ENCODE results near the gene C5.
A peak's percentile ranks its signal among the peaks of the same experiment; 100 is the strongest.
"Not testable (repeated sequence)": the region's sequence is repeated elsewhere in the genome, so short reads cannot be mapped to it uniquely, and the experiment has no call there.

C5 gene

GRCh38 chr9:121050128-121050988, at the start of gene C5:
TSS of gene C5 (minus strand) at chr9:121050275. CDS start at chr9:121050246, 29 bp downstream.
- DNase-seq (ENCODE audit: low read depth): no peak

- DNase-seq (ENCODE audit: low read depth): no peak
These were observed 48.6 kb upstream of the C5 start for GRCh38 chr9:121098567-121099198.

GRCh38 chr9:121095057-121095456, 45.0 kb upstream of the C5 start:
- no peak for DNase-seq (ENCODE audit: low read depth)

GRCh38 chr9:121090743-121091142, 40.7 kb upstream of the C5 start:
- DNase-seq (ENCODE audit: low read depth): not testable (repeated sequence)

- DNase-seq (ENCODE audit: low read depth): no peak
These were observed 38.5 kb upstream of the C5 start for GRCh38 chr9:121088576-121088975.

GRCh38 chr9:121085661-121086060, 35.6 kb upstream of the C5 start:
- DNase-seq (ENCODE audit: low read depth): peak; percentile 2

- DNase-seq (ENCODE audit: low read depth): no peak
These were observed 32.0 kb upstream of the C5 start for GRCh38 chr9:121082075-121082474.

GRCh38 chr9:121075251-121076036, 25.4 kb upstream of the C5 start:
- no peak for DNase-seq (ENCODE audit: low read depth)

- peak; percentile 85 for DNase-seq (ENCODE audit: low read depth)
These were observed 24.5 kb upstream of the C5 start, which contains the start of gene CNTRL for GRCh38 chr9:121074370-121075250. TSS of gene CNTRL (plus strand) at chr9:121074955. CDS start at chr9:121088327, 13,372 bp downstream.

- peak; percentile 92 for DNase-seq (ENCODE audit: low read depth)
These were observed 23.0 kb upstream of the C5 start for GRCh38 chr9:121073038-121073437.

- peak; percentile 52 for DNase-seq (ENCODE audit: low read depth)
These were observed 21.8 kb upstream of the C5 start for GRCh38 chr9:121071756-121072421.

- no peak for DNase-seq (ENCODE audit: low read depth)
These were observed 21.3 kb upstream of the C5 start for GRCh38 chr9:121071370-121071755.

- DNase-seq (ENCODE audit: low read depth): no peak
These were observed 19.3 kb upstream of the C5 start for GRCh38 chr9:121069396-121069795.

GRCh38 chr9:121067640-121068039, 17.6 kb upstream of the C5 start:
- DNase-seq (ENCODE audit: low read depth): no peak

GRCh38 chr9:121066850-121067249, 16.8 kb upstream of the C5 start:
- DNase-seq (ENCODE audit: low read depth): no peak

GRCh38 chr9:121059998-121060636, 10.0 kb upstream of the C5 start:
- DNase-seq (ENCODE audit: low read depth): peak; percentile 61

- no peak for DNase-seq (ENCODE audit: low read depth)
These were observed 9.4 kb upstream of the C5 start for GRCh38 chr9:121059513-121059912.

GRCh38 chr9:121057821-121058220, 7.7 kb upstream of the C5 start:
- no peak for DNase-seq (ENCODE audit: low read depth)

GRCh38 chr9:121055642-121056143, 5.6 kb upstream of the C5 start:
- no peak for DNase-seq (ENCODE audit: low read depth)

- no peak for DNase-seq (ENCODE audit: low read depth)
These were observed 3.5 kb upstream of the C5 start for GRCh38 chr9:121053544-121053943.
